NCI-H2196 treated with DMSO at 0.1 percent for 48 hours (cell line): Measurements from ENCODE around the gene PHACTR4.
"Not testable (repeated sequence)": the region's sequence is repeated elsewhere in the genome, so short reads cannot be mapped to it uniquely, and the experiment has no call there.

Source experiments
- DNase-seq: peaks from one replicate; lab custom pipeline; 2025; ENCODE audit not compliant: unreplicated experiment; lab: John Stamatoyannopoulos, UW

PHACTR4 gene

DNA sequence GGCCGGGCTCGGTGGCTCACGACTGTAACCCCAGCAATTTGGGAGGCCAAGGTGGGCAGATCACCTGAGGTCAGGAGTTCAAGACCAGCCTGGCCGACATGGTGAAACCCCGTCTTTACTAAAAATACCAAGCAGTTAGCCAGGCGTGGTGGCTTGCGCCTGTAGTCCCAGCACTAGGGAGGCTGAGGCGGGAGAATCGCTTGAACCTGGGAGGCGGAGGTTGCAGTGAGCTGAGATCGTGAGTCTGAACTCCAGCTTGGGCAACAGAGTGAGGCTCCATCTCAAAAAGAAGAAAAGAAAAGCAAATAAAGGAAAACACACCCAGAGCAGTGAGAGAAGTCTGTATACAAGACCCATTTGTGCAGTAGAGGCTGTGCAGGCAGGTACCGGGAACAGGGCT is 151.3 kb downstream of the PHACTR4 start:
- DNase-seq: not testable (repeated sequence)

DNA sequence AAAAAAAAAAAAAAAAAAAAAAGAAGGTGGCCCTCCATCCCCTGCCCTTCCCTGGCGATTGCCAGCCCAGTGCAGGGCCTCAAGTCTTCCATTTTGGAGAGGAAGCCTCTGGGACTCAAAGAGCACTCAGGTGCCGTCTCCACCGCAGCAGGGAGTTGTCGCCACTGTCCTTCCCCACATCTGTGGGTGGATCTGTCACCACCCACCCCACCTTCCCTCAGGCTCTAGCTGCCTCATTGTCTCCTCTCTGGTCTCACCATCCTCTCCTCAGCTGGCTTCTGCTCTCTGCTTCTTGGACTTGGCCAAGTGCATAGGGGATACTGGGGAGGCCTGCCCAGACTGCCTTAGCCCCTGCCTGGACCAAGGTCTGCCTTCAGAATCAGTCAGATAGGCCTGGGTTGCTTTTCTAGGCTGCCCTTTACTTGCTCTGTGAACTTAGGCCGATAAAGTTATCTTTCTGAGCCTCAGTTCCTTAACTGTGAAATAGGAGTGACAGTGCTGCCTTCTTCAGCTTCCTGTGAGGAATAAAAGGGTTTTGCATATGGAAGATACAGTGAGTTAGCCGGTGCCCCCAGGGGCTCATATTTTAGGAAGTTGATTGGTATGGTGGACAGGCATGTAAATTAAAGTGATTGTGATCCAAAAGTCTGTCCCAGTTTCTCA is 152.1 kb downstream of the PHACTR4 start:
- DNase-seq: no peak

DNA sequence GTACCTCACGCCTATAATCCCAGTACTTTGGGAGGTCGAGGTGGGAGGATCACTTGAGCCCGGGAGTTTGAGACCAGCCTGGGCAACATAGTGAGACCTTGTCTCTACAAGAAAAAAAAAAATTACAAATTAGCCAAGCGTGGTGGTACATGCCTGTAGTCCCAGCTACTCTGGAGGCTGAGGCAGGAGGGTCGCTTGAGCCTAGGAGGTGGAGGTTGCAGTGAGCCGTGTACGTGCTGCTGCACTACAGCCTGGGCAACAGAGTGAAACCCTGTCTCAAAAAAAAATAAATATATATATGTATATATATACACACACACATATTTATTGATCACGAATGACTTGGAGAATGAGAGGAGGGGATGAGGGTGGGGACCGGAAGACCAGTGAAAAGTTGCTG is 153.0 kb downstream of the PHACTR4 start:
- DNase-seq: not testable (repeated sequence)

DNA sequence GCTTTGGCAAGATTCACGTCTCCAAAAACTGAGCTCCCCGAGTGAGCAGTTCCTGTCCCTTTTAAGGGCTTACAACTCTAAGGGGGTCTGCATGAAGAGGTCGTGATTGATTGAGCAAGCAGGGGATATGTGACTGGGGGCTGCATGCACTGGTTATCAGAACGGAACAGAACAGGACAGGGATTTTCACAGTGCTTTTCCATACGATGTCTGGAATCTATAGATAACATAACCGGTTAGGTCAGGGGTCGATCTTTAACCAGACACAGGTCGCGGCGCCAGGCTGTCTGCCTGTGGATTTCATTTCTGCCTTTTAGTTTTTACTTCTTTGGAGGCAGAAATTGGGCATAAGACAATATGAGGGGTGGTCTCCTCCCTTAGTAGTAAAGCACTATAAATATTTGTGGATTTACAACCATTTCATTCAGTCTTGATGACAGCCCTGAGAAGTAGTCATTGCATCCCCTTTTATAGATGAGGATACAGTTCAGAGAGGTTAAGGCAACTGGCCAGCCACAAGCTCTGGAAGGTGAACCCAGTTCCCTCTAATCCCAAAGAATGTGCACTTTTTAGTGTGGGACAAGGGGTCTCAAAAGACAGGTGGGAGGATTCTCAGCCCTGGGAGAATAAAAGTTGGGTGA is 155.6 kb downstream of the PHACTR4 start:
- not testable (repeated sequence) for DNase-seq

- no peak for DNase-seq
Observed at GRCh38 chr1:28526886-28527285, 157.3 kb downstream of the PHACTR4 start.

DNA sequence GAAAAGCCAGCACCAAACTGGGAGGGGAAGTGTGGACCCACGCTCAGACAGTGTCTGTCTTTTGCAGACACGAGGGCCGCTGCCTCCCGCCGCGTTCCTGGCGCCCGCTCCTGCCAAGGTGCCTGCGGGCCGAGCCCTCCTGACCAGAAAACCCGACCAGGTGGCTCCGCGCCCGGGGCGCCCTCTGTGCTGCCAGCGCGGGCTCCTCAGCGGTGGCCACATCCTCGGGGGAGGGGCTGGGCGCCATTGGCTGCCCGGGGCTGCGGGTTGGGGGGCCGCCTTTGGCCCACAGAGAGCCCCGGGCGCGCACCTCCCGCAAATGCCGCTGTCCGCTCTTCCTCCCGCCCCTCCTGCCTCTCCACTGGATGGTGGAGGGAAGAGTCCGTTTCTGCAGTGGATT is 160.9 kb downstream of the PHACTR4 start:
- no peak for DNase-seq

- DNase-seq: no peak
Observed at GRCh38 chr1:28534671-28535070, 165.1 kb downstream of the PHACTR4 start.

DNA sequence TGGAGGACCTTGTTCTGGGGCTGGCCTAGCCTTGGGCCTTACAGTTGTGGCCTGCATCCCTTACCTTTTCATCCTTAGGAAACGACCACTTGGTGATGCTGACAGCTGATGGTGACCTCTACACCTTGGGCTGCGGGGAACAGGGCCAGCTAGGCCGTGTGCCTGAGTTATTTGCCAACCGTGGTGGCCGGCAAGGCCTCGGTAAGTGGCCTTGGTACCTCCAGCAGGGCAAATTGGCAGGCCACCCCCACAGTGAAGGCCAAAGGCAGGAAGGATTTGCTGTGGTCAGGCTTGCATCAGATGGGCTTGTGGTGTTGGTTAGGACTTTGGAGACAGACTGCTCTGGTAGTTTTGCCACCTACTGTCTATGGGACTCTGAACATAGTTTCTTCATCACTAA is 165.6 kb downstream of the PHACTR4 start:
- DNase-seq: no peak

- DNase-seq: no peak
Observed at GRCh38 chr1:28537457-28538199, 168.1 kb downstream of the PHACTR4 start.

DNA sequence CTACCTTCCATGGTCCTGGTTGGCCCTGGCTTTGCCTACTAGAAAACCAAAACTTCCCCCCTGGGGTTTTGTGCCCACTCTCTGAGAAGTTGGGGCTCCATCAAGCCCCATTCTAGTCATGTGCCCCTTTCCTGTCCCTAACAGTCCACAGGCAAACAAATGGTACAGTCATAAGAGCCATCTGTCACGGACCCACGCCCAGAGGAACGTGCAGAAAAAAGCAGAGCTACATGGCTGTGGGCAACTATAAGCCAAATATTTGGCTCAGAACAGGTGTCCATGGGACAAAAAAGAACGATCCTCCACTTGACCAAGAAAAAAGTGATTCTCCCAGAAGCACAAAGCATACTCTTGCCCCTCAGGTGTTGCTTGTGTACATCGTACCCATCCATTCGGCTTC is 168.7 kb downstream of the PHACTR4 start:
- DNase-seq: no peak

DNA sequence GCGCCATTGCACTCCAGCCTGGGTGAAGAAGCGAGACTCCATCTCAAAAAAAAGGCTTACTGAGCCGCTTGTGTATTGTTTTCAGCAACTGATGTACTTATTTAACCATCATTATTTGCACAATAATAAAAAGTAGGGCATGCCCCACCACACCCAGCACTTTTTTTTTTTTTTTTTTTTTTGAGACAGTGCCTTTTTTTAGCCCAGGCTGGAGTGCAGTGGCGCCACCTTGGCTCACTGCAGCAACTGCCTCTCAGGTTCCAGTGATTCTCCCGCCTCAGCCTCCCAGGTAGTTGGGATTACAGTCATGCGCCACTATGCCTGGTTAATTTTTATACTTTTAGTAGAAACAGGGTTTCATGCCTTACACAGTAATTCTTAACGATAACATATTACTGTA is 171.1 kb downstream of the PHACTR4 start:
- DNase-seq: no peak

- not testable (repeated sequence) for DNase-seq
Observed at GRCh38 chr1:28541414-28542015, 172.0 kb downstream of the PHACTR4 start.

DNA sequence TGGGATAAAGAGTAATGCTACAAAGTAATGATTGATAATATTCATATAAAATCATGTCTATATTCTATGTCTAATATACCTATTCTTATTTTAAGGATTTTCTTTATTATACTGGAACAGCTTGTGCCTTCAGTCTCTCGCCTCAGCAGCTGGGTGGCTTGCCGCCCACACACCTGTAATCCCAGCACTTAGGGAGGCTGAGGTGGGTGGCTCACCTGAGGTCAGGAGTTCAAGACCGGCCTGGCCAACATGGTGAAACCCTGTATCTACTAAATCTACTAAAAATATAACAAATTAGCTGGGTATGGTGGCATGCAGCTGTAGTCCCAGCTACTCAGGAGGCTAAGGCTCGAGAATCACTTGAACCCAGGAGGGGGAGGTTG is 175.7 kb downstream of the PHACTR4 start:
- DNase-seq: no peak

DNA sequence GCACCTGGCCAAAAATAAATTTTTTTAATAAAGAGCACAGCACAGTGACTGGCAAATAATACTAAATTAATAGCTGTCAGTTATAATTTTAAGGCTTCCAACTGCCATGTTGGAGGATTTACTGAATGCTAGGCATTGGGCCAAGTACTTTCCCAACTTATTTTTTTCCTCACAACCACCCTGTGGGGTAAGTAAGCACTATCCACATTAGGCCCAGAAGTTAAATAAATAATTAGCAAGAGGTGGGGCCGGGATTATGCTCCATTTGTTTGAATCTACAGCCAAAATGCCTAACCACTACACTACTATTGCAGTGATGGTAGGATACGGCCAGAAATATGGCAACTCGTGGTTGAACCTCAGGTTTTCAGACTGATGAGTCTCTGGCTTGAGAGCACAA is 178.8 kb downstream of the PHACTR4 start:
- no peak for DNase-seq
